Measurements from ENCODE around the gene CDH23. TPM values are rescaled to one million over a fixed set of nuclear protein-coding genes. Genes with fewer than 3 reads are reported as not detected.

Gene CDH23
- total RNA-seq, 1 experiment from 2014 or later, result 0.37 TPM

- DNase-seq (ENCODE audit: low spot score), result no peak
These were observed 141.0 kb downstream of the CDH23 start for GRCh38 chr10:71537681-71538080.

GRCh38 chr10:71538608-71539260 lies 142.0 kb downstream of the CDH23 start:
- DNase-seq (ENCODE audit: low spot score), result no peak

GRCh38 chr10:71539442-71540118 lies 142.9 kb downstream of the CDH23 start:
- no peak for DNase-seq (ENCODE audit: low spot score)

DNA sequence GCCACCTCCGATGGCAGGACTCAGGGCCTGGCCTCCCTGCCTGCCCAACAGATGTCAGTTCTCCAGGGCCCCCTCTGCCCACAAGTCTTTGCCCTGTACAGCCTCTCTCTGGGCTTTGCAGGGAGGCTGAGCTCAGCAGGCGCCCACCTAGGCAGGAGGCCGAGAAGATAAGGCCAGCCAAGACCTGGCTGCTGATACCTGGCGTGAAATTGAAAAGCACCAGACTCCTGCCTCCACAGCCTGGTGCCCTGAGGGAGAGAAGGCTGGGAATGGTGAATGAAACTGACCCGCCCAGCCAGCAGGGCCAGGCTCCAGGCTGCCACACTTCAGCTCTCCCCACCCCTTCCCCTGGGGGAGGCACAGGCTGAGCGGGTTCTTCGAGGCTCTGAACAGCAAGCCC lies 145.8 kb downstream of the CDH23 start:
- no peak for DNase-seq (ENCODE audit: low spot score)

- DNase-seq (ENCODE audit: low spot score), result no peak
These were observed 147.0 kb downstream of the CDH23 start for GRCh38 chr10:71543608-71544170.

DNA sequence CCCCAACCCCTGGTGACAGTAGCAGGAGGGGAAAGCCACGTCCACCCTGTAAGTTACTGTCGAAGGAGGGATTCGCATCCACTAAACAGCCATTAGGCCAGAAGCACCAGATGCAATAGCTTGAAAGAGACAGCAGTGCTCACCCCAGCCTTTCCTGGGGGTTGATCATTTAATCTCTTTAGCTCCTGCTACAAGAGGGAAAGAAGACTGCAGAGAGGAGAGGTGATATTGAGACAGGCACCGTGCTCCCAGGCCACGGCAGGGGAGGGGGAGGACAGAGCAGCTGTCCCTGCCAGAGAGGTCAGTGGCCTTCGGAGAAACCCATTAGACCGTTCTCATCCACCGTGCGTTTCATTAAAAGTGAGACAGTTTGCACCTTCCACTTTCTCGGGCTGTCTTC lies 148.3 kb downstream of the CDH23 start:
- DNase-seq (ENCODE audit: low spot score), result no peak

GRCh38 chr10:71546220-71546619 lies 149.5 kb downstream of the CDH23 start:
- no peak for DNase-seq (ENCODE audit: low spot score)

DNA sequence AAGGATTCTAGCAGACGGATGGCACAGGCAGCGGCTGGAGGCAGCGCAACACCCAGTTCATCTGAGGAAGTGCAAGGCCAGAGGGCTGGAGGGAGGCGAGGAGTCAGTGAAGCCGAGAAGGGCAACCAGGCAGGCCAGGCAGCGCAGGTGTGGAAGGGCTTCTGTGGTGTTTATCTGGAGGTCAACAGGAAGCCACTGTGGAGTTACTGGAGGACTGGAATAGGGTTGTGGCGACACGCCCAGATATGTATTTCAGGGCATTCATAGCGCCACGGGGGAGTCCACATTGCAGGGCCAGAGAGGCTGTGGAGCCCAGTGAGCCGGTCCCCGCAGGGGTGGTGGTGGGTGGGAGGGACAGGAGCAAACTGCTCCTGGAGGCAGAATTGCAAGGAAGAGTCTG lies 150.6 kb downstream of the CDH23 start:
- no peak for DNase-seq (ENCODE audit: low spot score)

DNA sequence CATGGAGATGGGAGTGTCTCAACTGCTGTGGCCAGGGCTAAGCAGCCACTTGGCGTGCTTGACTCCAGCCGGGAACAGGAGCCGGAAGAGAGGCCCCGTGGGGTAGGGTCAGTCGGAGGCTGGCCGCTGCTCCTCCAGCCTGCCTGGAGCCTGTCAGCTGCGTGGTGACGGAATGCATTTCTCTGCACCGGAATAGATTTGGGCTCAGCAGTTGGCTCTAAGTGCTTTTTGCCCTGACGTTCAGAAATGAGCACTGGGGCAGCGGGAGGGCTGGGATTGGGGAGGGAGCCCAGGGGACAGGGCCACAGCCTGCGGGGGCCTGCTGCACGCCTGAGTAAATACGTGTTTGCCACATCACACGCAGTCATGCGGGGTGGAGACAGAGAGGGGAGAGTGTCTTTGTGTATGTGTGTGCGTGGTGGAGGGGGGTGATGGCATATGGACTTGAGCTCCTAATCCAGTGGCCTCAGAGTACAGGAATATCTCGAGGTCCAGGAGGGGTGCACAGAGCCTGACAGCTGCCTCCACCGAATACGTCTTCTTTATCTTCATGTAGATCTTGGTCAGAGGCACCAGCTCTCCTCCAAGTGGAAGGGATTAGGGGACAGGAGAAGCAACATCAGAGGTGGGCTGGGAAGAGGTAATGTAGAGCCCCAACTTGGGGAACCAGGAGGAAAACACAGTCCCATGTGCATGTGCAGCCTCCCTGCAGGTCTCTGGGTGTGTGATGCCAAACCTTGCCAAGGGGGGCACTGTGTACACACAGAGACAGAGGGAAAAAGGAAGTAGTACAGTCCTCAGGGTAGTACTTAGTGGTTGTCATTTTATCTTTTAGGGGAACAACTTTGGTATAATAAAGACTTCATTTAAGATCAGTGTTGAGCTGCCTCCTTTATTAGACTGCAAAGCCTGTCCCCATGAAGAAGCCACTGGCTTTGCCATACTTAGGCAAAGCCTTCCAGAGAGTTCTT lies 151.4 kb downstream of the CDH23 start:
- no peak for DNase-seq (ENCODE audit: low spot score)

DNA sequence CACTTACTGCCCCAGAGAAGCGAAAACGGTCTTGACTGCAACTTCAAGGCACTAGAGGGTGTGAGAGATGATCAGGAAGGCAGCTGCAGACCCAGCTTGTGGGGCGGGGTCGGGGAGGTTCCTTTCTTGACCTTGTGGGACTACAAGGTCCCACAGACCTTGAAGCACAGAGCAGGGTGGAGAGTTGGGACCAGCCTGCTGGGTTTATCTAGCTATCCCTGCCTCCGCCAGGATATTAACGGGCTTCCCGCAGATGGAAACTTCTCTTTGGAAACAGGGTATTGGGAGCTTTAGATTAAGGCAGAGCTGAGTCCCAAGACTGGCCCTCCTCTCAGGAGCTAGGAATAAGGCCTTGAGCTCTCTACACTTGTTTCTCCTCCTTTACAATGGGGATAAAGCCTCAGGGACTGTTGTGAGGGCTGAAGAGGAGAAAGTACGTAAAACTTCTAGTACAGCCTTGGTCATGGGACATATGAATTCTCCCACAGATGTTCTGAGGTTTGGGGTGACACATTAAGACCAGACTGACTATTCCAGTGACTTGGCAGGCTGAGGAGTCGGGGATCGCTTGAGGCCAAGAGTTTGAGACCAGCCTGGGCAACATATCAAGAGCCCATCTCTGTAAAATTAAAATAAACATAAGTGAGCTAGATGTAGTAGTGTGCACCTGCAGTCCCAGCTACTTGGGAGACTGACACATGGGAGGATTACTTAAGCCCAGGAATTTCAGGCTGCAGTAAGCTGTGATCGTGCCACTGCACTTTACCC lies 153.2 kb downstream of the CDH23 start:
- DNase-seq (ENCODE audit: low spot score), result no peak

GRCh38 chr10:71550628-71551027 lies 153.9 kb downstream of the CDH23 start:
- no peak for DNase-seq (ENCODE audit: low spot score)

GRCh38 chr10:71551970-71552369 lies 155.2 kb downstream of the CDH23 start:
- no peak for DNase-seq (ENCODE audit: low spot score)

- DNase-seq (ENCODE audit: low spot score), result no peak
These were observed 156.7 kb downstream of the CDH23 start for GRCh38 chr10:71553432-71553831.

DNA sequence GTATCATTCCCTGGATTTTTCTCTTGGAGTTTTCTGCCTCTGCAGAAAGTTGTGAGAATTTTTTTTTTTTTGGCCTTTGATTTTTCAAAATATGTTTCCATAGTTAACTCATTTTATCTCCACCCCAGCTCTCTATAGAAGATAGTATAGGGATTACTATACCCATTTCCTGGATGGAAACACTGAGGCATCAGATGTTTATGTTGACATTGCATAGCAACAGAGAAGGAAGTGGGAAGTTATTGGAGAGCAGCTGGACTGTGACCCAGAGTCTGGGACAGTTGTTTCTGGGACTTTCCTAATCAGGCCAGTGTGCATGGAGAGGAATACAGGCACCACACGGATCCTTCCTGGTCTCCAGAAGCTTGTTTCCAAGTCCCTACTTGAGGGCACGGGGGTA lies 158.0 kb downstream of the CDH23 start:
- DNase-seq (ENCODE audit: low spot score), result no peak

DNA sequence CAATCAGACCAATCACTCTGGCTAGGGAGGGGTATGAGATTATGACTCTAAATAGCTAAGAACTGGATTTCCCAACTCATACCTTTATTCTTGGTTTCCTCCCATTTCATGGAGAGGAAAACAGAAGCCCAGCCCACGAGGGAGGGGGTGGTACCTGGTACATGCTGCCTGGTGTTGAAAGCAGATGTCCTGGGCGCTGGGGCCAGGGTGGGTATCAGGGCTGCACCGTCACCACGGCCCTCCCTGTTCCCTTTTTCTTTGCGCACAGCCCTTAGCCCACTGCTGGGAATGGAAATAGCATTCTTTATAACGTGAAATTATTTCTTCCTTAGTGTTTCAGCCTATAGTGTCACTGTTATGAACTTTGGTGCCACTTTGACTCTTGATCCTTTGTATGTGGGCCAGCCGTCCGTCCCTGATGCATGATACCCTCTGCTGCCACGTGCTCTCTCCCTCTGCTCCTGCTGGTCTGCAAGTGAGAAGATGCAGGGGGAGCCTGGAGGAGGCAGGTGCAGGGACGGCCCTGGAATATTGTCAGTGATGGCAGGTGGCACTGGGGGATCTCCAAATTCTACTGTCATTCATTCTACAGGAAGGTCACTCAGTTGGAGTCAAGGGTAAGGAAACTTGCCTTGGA lies 158.5 kb downstream of the CDH23 start:
- DNase-seq (ENCODE audit: low spot score), result no peak

- no peak for DNase-seq (ENCODE audit: low spot score)
These were observed 159.0 kb downstream of the CDH23 start for GRCh38 chr10:71555724-71556119.

DNA sequence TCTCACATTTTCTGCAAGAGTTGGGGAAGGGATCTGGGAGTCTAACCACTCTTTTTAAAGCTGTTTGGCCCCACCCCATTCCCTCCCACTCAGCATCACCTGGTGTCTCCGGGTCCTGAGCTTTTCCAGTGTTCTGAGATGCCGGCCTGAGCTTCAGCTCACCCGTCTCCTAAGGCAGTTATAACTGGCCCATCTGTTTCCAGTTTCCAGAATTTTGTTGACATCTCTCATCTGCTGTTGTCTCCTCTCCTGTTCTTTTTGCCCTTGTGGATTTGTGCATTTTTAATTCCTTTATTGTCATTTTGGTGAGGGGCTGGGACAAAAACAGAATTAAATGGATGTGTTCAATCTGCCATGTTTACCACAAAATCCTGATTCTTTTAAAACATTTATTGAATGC lies 162.3 kb downstream of the CDH23 start:
- DNase-seq (ENCODE audit: low spot score), result no peak

GRCh38 chr10:71561003-71561574 lies 164.4 kb downstream of the CDH23 start:
- no peak for DNase-seq (ENCODE audit: low spot score)

GRCh38 chr10:71562181-71562580 lies 165.5 kb downstream of the CDH23 start:
- DNase-seq (ENCODE audit: low spot score), result no peak

DNA sequence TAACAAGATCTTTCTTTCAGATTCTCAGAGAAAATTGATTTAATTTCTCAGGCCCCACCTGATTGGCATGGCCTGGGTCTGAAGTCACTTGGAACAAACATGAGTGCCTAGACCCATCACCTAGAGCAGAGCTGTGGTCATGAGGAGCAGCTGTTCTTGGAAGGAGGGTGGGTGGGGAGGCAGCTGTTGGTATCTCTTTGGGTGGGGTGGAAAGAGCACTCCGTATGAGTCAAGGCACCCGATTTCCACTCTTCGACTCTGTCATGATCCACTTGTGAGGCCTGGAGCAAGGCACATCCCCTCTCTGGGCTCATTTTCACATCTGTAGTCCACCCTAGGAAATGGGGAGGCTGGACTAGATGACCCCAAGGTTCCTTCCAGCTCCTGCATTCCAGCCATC lies 166.2 kb downstream of the CDH23 start:
- DNase-seq (ENCODE audit: low spot score), result no peak

Measured in H4 (cell line).